K562 (cell line): ENCODE results near the gene ZNF48. TPM values are rescaled to one million over a fixed set of nuclear protein-coding genes. Genes with fewer than 3 reads are reported as not detected.

Source experiments
- HNRNPL ChIP-seq: fragments of 200-400 bp; formaldehyde crosslinking; IDR thresholded peaks from 2 replicates; pipeline ENCODE4 v1.6.1; 2017; ENCODE audit warnings: low read depth, mild to moderate bottlenecking, low read length
- NR4A1 ChIP-seq, 2 experiments: fragments of 250-450 bp in 1 of 2; fragments of 450-650 bp in 1 of 2; sonication (Bioruptor Pico) in 1 of 2; IDR thresholded peaks; 2 replicates each; pipeline versions ENCODE4 v1.4.0 to v1.6.1; 2016 to 2020; ENCODE audit warnings: mild to moderate bottlenecking in 2 of 2, missing compliant biosample characterization in 1 of 2, missing genetic modification characterization in 1 of 2, moderate library complexity in 1 of 2
- SRSF3 ChIP-seq: fragments of 200-400 bp; formaldehyde crosslinking; IDR thresholded peaks from 2 replicates; pipeline ENCODE4 v1.6.1; 2016; ENCODE audit warnings: mild to moderate bottlenecking, low read length, moderate library complexity; ENCODE audit not compliant: insufficient read depth
- TAF1 ChIP-seq: IDR thresholded peaks from 2 replicates; pipeline ENCODE4 v1.6.1; 2011; ENCODE audit warnings: mild to moderate bottlenecking, low read length, moderate library complexity; ENCODE audit not compliant: insufficient read depth, control insufficient read depth, severe bottlenecking; ENCODE audit errors: extremely low read depth
- ZNF407 ChIP-seq: fragments of 450-650 bp; IDR thresholded peaks from 2 replicates; pipeline ENCODE4 v1.6.1; 2016; ENCODE audit warnings: low read depth
- ZNF431 ChIP-seq: sonication (generic); formaldehyde crosslinking; IDR thresholded peaks from 2 replicates; pipeline ENCODE4 v1.8.0; 2022; ENCODE audit warnings: mild to moderate bottlenecking, missing genetic modification reagents
- ZNF583 ChIP-seq: fragments of 250-450 bp; sonication (Bioruptor Pico); IDR thresholded peaks from 2 replicates; pipeline ENCODE4 v1.4.0; 2020
- polyA plus RNA-seq, 8 experiments: library from polyadenylated mRNA; depleted of rRNA in 4 of 8; stranded (reverse) in 5 of 8; unstranded in 3 of 8; fragments of >200 nt; fragmentation: Nextera tagmentation in 2 of 8; fragmentation: Illumina TruSeq in 1 of 8; extraction: Ambion mirVana in 2 of 8; extraction: Trizol in 1 of 8; gene quantifications; 2 replicates each; pipeline versions ENCODE4 v1.2.1 to v1.2.3, GENCODE V29; 2011 to 2014; ENCODE audit warnings: inconsistent platforms in 1 of 8, missing spikeins in 1 of 8
- total RNA-seq, 7 experiments: library from RNA; depleted of rRNA in 6 of 7; stranded (reverse); fragments of >200 nt in 6 of 7; fragmentation: Illumina TruSeq in 2 of 7; extraction: Trizol in 2 of 7; gene quantifications; 2 replicates each; pipeline versions ENCODE4 v1.2.1 to v1.2.3, GENCODE V29; 2011 to 2021; ENCODE audit warnings: low replicate concordance in 1 of 7

The ZNF48 gene
- total and polyA plus RNA-seq, 9 of the 15 experiments (the other 6 are each of a cell fraction or from before 2014, with no cell fraction given) = 0.38 to 11.6 (median 4.7) TPM

GRCh38 chr16:30361180-30361579 is 34.0 kb upstream of the ZNF48 start (continued):
- TF ChIP-seq ZNF407 = no peak
- TF ChIP-seq ZNF583 = no peak
- no peak for TF ChIP-seq SRSF3
- TF ChIP-seq HNRNPL = no peak
- no peak for TF ChIP-seq NR4A1 (CRISPR knock-in tag; IDR thresholded peaks at IDR 0.05)
- TF ChIP-seq NR4A1 (tag; IDR thresholded peaks at IDR 0.05) = no peak
- TF ChIP-seq TAF1 = no peak
- TF ChIP-seq ZNF431 (CRISPR knock-in tag) = no peak
